Measurements from ENCODE around the gene UBE2E1. TPM values are rescaled to one million over a fixed set of nuclear protein-coding genes. Genes with fewer than 3 reads are reported as not detected.

The UBE2E1 gene
- total and polyA plus RNA-seq, 2 donors from 2014 or later = 69.1 to 83.2 TPM

DNA sequence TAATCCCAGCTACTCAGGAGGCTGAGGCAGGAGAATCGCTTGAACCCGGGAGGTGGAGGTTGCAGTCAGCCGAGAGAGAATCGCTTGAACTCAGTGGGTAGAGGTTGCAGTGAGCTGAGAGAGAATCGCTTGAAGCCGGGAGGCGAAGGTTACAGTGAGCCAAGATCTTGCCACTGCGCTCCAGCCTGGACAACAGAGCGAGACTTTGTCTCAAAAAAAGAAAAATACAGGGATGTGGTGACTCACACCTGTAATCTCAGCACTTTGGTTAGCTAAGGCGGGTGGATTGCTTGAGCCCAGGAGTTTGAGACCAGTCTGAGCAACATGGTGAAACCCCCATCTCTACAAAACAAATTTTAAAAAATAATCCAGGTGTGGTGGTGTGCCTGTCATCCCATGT is 26.8 kb downstream of the UBE2E1 start:
- TF ChIP-seq, protein P1, sequence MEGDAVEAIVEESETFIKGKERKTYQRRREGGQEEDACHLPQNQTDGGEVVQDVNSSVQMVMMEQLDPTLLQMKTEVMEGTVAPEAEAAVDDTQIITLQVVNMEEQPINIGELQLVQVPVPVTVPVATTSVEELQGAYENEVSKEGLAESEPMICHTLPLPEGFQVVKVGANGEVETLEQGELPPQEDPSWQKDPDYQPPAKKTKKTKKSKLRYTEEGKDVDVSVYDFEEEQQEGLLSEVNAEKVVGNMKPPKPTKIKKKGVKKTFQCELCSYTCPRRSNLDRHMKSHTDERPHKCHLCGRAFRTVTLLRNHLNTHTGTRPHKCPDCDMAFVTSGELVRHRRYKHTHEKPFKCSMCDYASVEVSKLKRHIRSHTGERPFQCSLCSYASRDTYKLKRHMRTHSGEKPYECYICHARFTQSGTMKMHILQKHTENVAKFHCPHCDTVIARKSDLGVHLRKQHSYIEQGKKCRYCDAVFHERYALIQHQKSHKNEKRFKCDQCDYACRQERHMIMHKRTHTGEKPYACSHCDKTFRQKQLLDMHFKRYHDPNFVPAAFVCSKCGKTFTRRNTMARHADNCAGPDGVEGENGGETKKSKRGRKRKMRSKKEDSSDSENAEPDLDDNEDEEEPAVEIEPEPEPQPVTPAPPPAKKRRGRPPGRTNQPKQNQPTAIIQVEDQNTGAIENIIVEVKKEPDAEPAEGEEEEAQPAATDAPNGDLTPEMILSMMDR (IDR thresholded peaks at IDR 0.05; ENCODE audit: borderline replicate concordance, extremely low read depth, insufficient read depth) = no peak
- Histone ChIP-seq H3K36me3 (ENCODE audit: control insufficient read depth in 2 of 3, insufficient read depth in 3 of 3, low read length in 3 of 3) (no peaks in the 10 kb centered on the region), H3K27ac (ENCODE audit: low read depth in 2 of 2, low read length in 2 of 2) (no peak overlapping the region), H3K4me1 (ENCODE audit: control insufficient read depth in 2 of 3, insufficient read depth in 2 of 3, low read depth in 1 of 3, low read length in 3 of 3) (peaks cover 0 to 7% (median 4%) of the 10 kb centered on the region in 3 donors), H3K4me3 (ENCODE audit: low read length in 3 of 3) (no peak overlapping the region), H3K27me3 (ENCODE audit: control insufficient read depth, insufficient read depth, low read length) (no peaks in the 10 kb centered on the region), H3K9ac (ENCODE audit: low read length in 3 of 3) (no peak overlapping the region), H3K9me3 (ENCODE audit: control insufficient read depth in 2 of 3, insufficient read depth in 1 of 3, low read length in 3 of 3) (no peaks in the 10 kb centered on the region)
- FAIRE-seq (no peak), DNase-seq (no peak)
- intact Hi-C loops (cut with DNase I) = no loop called here

DNA sequence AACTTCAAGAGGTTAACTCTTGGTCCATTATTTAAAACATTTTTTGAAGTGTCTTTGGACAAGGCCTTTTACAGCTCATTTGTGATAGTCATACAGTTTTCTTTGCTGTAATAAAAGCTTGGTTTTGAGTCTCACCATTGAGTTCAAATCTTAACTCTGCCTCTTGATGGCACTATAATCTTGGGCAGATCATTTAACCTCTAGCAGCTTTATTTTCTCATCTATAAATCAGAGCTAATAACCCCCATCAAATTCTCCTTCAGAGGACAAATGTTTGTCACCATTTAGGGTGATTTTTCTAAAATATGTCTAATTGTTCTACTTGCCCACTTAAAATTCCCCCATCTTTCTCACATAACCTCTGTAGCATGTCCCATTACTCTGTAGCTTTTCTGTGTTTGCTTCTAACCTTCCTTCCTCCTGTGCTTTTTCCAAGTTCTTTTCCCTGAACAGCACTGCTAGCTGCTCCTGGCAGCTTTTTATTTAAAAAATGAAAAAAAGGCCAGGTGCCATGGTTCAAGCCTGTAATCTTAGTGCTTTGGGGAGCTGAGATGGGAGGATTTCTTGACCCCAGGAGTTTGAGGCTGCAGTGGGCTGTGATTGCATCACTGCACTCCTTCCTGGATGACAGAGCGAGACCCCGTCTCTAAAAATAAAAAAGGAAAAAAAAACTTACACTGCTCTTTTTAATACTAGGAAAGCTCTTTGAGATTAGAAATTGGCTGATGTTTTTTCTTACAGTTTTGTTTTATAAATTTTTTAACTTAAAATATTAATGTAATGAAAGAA is 28.5 kb downstream of the UBE2E1 start:
- intact Hi-C loops (cut with DNase I) = no loop called here
- H3K27me3 ChIP-seq (ENCODE audit: control insufficient read depth, insufficient read depth, low read length) = no peaks in the 10 kb centered on the region
- TF ChIP-seq, protein P1 (IDR thresholded peaks at IDR 0.05; ENCODE audit: borderline replicate concordance, extremely low read depth, insufficient read depth) = peak; percentile 10
- H3K4me1 ChIP-seq (ENCODE audit: control insufficient read depth in 2 of 3, insufficient read depth in 2 of 3, low read depth in 1 of 3, low read length in 3 of 3) = peaks cover 0 to 7% (median 4%) of the 10 kb centered on the region in 3 donors
- H3K4me3 ChIP-seq (ENCODE audit: low read length in 3 of 3) = no peak overlapping the region
- DNase-seq (peak in 1 of 5 donors; percentile 33), FAIRE-seq (no peak)
- no peaks in the 10 kb centered on the region for H3K9me3 ChIP-seq (ENCODE audit: control insufficient read depth in 2 of 3, insufficient read depth in 1 of 3, low read length in 3 of 3)
- H3K36me3 ChIP-seq (ENCODE audit: control insufficient read depth in 2 of 3, insufficient read depth in 3 of 3, low read length in 3 of 3) = no peaks in the 10 kb centered on the region
- H3K9ac ChIP-seq (ENCODE audit: low read length in 3 of 3) = no peak overlapping the region
- H3K27ac ChIP-seq (ENCODE audit: low read depth in 2 of 2, low read length in 2 of 2) = no peak overlapping the region

DNA sequence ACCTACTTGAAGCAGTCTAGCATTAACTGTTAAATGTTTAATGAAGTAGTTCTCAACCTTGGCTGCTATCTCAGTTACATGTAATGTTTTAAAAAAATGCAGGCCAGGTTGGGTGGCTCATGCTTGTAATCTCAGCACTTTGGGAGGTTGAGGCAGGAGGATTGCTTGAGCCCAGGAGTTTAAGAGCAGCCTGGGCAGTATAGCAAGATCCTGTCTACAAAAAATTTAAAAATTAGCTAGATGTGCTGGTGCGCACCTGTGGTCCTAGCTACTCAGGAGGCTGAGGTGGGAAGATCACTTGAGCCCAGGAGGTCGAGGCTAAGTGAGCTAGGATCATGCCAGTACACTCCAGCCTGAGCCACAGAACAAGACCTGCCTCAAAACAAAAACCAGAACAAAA is 29.3 kb downstream of the UBE2E1 start:
- no peaks in the 10 kb centered on the region for H3K9me3 ChIP-seq (ENCODE audit: control insufficient read depth in 2 of 3, insufficient read depth in 1 of 3, low read length in 3 of 3)
- no peak overlapping the region for H3K4me3 ChIP-seq (ENCODE audit: low read length in 3 of 3)
- H3K27ac ChIP-seq (ENCODE audit: low read depth in 2 of 2, low read length in 2 of 2) = no peak overlapping the region
- H3K36me3 ChIP-seq (ENCODE audit: control insufficient read depth in 2 of 3, insufficient read depth in 3 of 3, low read length in 3 of 3) = no peaks in the 10 kb centered on the region
- H3K27me3 ChIP-seq (ENCODE audit: control insufficient read depth, insufficient read depth, low read length) = no peaks in the 10 kb centered on the region
- H3K4me1 ChIP-seq (ENCODE audit: control insufficient read depth in 2 of 3, insufficient read depth in 2 of 3, low read depth in 1 of 3, low read length in 3 of 3) = peaks cover 0 to 7% (median 0%) of the 10 kb centered on the region in 3 donors
- no peak overlapping the region for H3K9ac ChIP-seq (ENCODE audit: low read length in 3 of 3)
- DNase-seq (no peak), FAIRE-seq (no peak)
- TF ChIP-seq, protein P1 (IDR thresholded peaks at IDR 0.05; ENCODE audit: borderline replicate concordance, extremely low read depth, insufficient read depth) = no peak
- intact Hi-C loops (cut with DNase I) = no loop called here

Data from kidney (tissue), 14 donors.